Fibroblast of mammary gland (primary cell): Measurements from ENCODE around the gene TSHZ2.

Experiments
- DNase-seq: peaks from one replicate; pipeline ENCODE4 v3.0.0-alpha.2; 2010; ENCODE audit warnings: low read depth
- H3K4me3 ChIP-seq: 2 replicates; pipeline ENCODE4 v1.5.1; 2011; ENCODE audit warnings: low read depth, mild to moderate bottlenecking, low read length, moderate library complexity; ENCODE audit not compliant: control insufficient read depth
- TF ChIP-seq, protein P1 (sequence below): conservative IDR thresholded peaks from 2 replicates; pipeline ENCODE4 v1.5.1; 2011; ENCODE audit warnings: low read depth, low read length, inconsistent platforms; ENCODE audit not compliant: control insufficient read depth, insufficient read depth

The TSHZ2 gene

GRCh38 chr20:53079828-53080686, 107.9 kb downstream of the TSHZ2 start:
- peak; percentile 23 for DNase-seq
- H3K4me3 ChIP-seq: no peak overlapping the region
- TF ChIP-seq, protein P1, sequence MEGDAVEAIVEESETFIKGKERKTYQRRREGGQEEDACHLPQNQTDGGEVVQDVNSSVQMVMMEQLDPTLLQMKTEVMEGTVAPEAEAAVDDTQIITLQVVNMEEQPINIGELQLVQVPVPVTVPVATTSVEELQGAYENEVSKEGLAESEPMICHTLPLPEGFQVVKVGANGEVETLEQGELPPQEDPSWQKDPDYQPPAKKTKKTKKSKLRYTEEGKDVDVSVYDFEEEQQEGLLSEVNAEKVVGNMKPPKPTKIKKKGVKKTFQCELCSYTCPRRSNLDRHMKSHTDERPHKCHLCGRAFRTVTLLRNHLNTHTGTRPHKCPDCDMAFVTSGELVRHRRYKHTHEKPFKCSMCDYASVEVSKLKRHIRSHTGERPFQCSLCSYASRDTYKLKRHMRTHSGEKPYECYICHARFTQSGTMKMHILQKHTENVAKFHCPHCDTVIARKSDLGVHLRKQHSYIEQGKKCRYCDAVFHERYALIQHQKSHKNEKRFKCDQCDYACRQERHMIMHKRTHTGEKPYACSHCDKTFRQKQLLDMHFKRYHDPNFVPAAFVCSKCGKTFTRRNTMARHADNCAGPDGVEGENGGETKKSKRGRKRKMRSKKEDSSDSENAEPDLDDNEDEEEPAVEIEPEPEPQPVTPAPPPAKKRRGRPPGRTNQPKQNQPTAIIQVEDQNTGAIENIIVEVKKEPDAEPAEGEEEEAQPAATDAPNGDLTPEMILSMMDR: no peak

DNA sequence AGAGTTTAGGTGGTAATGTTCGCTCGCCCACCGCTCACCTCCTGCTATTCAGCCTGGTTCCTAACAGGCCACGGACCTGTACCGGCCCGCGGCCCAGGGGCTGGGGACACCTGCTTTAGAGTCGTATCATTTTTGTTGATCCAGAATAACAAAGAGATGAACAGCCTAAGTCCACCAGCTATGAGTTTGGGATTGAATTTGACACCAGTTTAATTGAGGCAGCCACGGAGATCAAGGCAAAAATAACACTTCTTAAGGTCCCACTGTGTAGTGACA, 108.5 kb downstream of the TSHZ2 start:
- no peak for DNase-seq
- H3K4me3 ChIP-seq: no peak overlapping the region
- TF ChIP-seq, protein P1: no peak

DNA sequence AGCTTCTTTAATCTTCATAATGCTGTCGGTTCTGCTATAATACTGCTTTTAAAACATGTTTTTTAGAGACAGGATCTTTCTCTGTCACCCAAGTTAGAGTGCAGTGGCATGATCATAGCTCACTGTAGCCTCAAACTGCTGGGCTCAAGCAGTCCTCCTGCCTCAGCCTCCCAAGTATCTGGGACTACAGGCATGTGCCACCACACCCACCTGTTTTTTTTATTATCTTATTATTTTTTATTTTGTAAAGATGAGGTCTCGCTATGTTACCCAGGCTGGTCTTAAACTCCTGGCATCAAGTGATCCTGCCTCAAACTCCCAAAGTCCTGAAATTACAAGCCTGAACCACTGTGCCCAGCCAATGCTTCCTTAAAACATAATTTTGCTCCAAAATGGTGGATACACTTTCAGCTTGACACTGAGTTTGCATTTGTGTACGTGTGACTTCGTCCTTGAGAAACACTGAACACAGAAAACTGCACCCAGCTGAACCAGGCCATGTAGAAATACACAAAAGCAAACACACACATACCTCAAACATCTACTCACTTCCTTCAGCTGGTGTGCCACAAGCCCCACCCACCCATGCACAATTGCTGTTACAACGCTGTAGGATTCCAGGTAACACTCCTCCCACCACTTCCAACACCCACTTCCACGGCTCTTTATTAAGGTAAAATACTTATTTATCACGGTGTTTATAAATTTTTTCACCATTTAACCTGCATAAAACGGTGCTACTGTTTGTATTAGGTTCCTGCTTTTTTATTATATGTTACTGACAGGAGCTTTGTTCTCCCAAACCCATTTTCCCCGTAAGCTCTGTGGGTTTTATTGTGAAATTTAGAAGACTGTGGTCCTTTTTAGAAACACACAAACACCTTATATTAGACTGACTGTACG, 109.1 kb downstream of the TSHZ2 start:
- no peak overlapping the region for H3K4me3 ChIP-seq
- TF ChIP-seq, protein P1: no peak
- peak; percentile 40 for DNase-seq

GRCh38 chr20:53081916-53082863, 110.0 kb downstream of the TSHZ2 start:
- TF ChIP-seq, protein P1: no peak
- DNase-seq: peak; percentile 22
- H3K4me3 ChIP-seq: no peak overlapping the region

DNA sequence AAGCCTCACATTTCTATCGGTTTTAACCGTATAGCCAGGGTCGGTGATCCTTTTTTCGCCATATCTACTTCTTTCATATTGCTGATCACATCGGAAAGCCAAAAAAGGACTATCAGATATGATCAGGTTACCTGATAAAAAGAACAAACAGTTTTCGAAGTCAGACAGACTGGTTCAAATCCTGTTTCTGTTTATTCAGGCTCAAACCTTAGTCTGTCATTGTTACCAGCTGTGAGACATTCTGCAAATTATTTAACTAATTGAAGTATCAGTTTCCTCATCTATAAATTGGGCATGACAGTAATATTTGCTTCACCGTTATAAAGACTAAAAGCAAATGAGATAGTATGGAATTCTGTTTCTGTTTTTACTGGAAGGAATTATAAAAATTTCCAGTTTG, 111.3 kb downstream of the TSHZ2 start:
- no peak overlapping the region for H3K4me3 ChIP-seq
- TF ChIP-seq, protein P1: no peak
- DNase-seq: no peak

DNA sequence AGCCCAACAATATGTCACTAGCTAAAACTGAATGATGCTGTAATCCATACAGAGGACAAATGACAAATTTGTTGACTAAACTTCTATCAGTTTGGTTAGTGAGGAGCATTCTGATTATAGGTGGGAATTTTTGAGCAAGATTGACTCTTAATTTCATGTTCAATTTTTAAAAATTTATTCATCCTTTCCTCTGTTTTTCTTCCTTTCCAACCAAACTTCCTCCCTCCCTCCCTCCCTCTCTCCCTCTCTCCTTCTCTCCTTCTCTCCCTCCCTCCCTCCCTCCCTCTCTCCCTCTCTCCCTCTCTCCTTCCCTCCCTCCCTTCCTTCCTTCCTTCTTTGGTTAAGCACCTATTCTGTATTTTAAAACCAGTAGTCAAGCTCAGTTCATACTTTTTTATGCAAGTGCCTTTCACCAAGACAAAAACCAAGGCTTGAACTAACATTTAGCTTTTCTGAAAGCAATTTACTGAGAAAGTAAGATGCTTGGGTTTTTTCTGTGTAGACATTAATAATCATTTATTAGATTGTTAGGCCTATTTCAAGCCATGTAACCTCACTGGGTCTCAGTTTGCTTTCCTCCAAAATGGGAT, 112.3 kb downstream of the TSHZ2 start:
- H3K4me3 ChIP-seq: no peak overlapping the region
- TF ChIP-seq, protein P1: no peak
- no peak for DNase-seq
